ENCODE data around the gene CFAP141. TPM values are rescaled to one million over a fixed set of nuclear protein-coding genes. Genes with fewer than 3 reads are reported as not detected.

CFAP141 gene
- total and polyA plus RNA-seq, 5 donors: not detected

- WGBS: 64% methylated on average over 1 of the region's 1 CpG
- ATAC-seq: no peak
- Histone ChIP-seq H3K27ac (ENCODE audit: low read length) (no peak overlapping the region), H3K4me1 (ENCODE audit: control insufficient read depth, insufficient read depth, low read length) (no peaks in the 10 kb centered on the region), H3K27me3 (ENCODE audit: control insufficient read depth, insufficient read depth) (no peaks in the 10 kb centered on the region), H3K9me3 (ENCODE audit: control insufficient read depth, low read length) (no peaks in the 10 kb centered on the region), H3K4me3 (ENCODE audit: low read length) (no peak overlapping the region)
- intact Hi-C loops (cut with DNase I): loop anchor here in 1 of 4 donors (10.0 kb wide), 1 partner anchor 89 kb away; the partner anchor contains the start of gene HAX1
- DNase-seq: peak; percentile 48 to 74 (median 65)
These were observed 20.0 kb downstream of the CFAP141 start for GRCh38 chr1:154186177-154186576.

GRCh38 chr1:154183046-154183915, 22.9 kb downstream of the CFAP141 start:
- peak overlapping the region; percentile 82 for H3K27ac ChIP-seq (ENCODE audit: low read length)
- ATAC-seq (peak; percentile 95 to 96), DNase-seq (peak; percentile 96 to 98 (median 98))
- no peaks in the 10 kb centered on the region for H3K9me3 ChIP-seq (ENCODE audit: control insufficient read depth, low read length)
- no peaks in the 10 kb centered on the region for H3K27me3 ChIP-seq (ENCODE audit: control insufficient read depth, insufficient read depth)
- intact Hi-C loops (cut with DNase I): loop anchor here in 1 of 4 donors (10.0 kb wide), 1 partner anchor 92 kb away; the partner anchor contains the start of gene HAX1
- WGBS: 5% methylated on average over 41 of the region's 41 CpGs
- peaks cover 9% of the 10 kb centered on the region for H3K4me1 ChIP-seq (ENCODE audit: control insufficient read depth, insufficient read depth, low read length)
- peak overlapping the region; percentile 82 for H3K4me3 ChIP-seq (ENCODE audit: low read length)

GRCh38 chr1:154182344-154183045, 23.6 kb downstream of the CFAP141 start:
- Histone ChIP-seq H3K27me3 (ENCODE audit: control insufficient read depth, insufficient read depth) (no peaks in the 10 kb centered on the region), H3K4me1 (ENCODE audit: control insufficient read depth, insufficient read depth, low read length) (peaks cover 12% of the 10 kb centered on the region), H3K9me3 (ENCODE audit: control insufficient read depth, low read length) (no peaks in the 10 kb centered on the region), H3K27ac (ENCODE audit: low read length) (peak overlapping the region; percentile 82), H3K4me3 (ENCODE audit: low read length) (peak overlapping the region; percentile 82)
- intact Hi-C loops (cut with DNase I): loop anchor here in 1 of 4 donors (10.0 kb wide), 1 partner anchor 92 kb away; the partner anchor contains the start of gene HAX1
- peak; percentile 84 to 90 (median 89) for DNase-seq
- ATAC-seq: peak; percentile 68 to 84
- under 1% methylated on average over 35 of the region's 35 CpGs for WGBS

- intact Hi-C loops (cut with DNase I): loop anchor here in 1 of 4 donors (10.0 kb wide), 1 partner anchor 93 kb away; the partner anchor contains the start of gene HAX1
- peak overlapping the region; percentile 82 for H3K27ac ChIP-seq (ENCODE audit: low read length)
These were observed 24.2 kb downstream of the CFAP141 start for GRCh38 chr1:154181944-154182343.

GRCh38 chr1:154179946-154180687, 26.0 kb downstream of the CFAP141 start:
- Histone ChIP-seq H3K27me3 (ENCODE audit: control insufficient read depth, insufficient read depth) (no peaks in the 10 kb centered on the region), H3K9me3 (ENCODE audit: control insufficient read depth, low read length) (no peaks in the 10 kb centered on the region), H3K4me1 (ENCODE audit: control insufficient read depth, insufficient read depth, low read length) (peaks cover 19% of the 10 kb centered on the region), H3K27ac (ENCODE audit: low read length) (no peak overlapping the region), H3K4me3 (ENCODE audit: low read length) (no peak overlapping the region)
- WGBS: 75% methylated on average over 3 of the region's 3 CpGs
- no peak for DNase-seq
- intact Hi-C loops (cut with DNase I): loop anchor here in 1 of 4 donors (10.0 kb wide), 1 partner anchor 95 kb away; the partner anchor contains the start of gene HAX1
- ATAC-seq: no peak

More at GRCh38 chr1:154181944-154182343, 24.2 kb downstream of the CFAP141 start:
- ATAC-seq (no peak), DNase-seq (no peak)
- no peaks in the 10 kb centered on the region for H3K9me3 ChIP-seq (ENCODE audit: control insufficient read depth, low read length)
- peak overlapping the region; percentile 82 for H3K4me3 ChIP-seq (ENCODE audit: low read length)
- H3K4me1 ChIP-seq (ENCODE audit: control insufficient read depth, insufficient read depth, low read length): peaks cover 15% of the 10 kb centered on the region
- 0% methylated on average over 6 of the region's 6 CpGs for WGBS
- H3K27me3 ChIP-seq (ENCODE audit: control insufficient read depth, insufficient read depth): no peaks in the 10 kb centered on the region

- intact Hi-C loops (cut with DNase I): no loop called here
These were observed 27.0 kb downstream of the CFAP141 start for GRCh38 chr1:154178911-154179811.

GRCh38 chr1:154178013-154178412, 28.1 kb downstream of the CFAP141 start:
- H3K4me3 ChIP-seq (ENCODE audit: low read length): no peak overlapping the region
- peaks cover 19% of the 10 kb centered on the region for H3K4me1 ChIP-seq (ENCODE audit: control insufficient read depth, insufficient read depth, low read length)
- H3K27ac ChIP-seq (ENCODE audit: low read length): peak overlapping the region; percentile 42
- no peaks in the 10 kb centered on the region for H3K27me3 ChIP-seq (ENCODE audit: control insufficient read depth, insufficient read depth)
- intact Hi-C loops (cut with DNase I): no loop called here
- 32% methylated on average over 2 of the region's 2 CpGs for WGBS
- DNase-seq: no peak
- no peak for ATAC-seq
- no peaks in the 10 kb centered on the region for H3K9me3 ChIP-seq (ENCODE audit: control insufficient read depth, low read length)

More at GRCh38 chr1:154178911-154179811, 27.0 kb downstream of the CFAP141 start:
- WGBS: 61% methylated on average over 10 of the region's 10 CpGs
- ATAC-seq: no peak
- Histone ChIP-seq H3K27me3 (ENCODE audit: control insufficient read depth, insufficient read depth) (no peaks in the 10 kb centered on the region), H3K9me3 (ENCODE audit: control insufficient read depth, low read length) (no peaks in the 10 kb centered on the region), H3K4me1 (ENCODE audit: control insufficient read depth, insufficient read depth, low read length) (peaks cover 19% of the 10 kb centered on the region), H3K27ac (ENCODE audit: low read length) (peak overlapping the region; percentile 68), H3K4me3 (ENCODE audit: low read length) (no peak overlapping the region)
- DNase-seq: no peak

GRCh38 chr1:154176337-154176736, 29.8 kb downstream of the CFAP141 start:
- Histone ChIP-seq H3K27me3 (ENCODE audit: control insufficient read depth, insufficient read depth) (no peaks in the 10 kb centered on the region), H3K9me3 (ENCODE audit: control insufficient read depth, low read length) (no peaks in the 10 kb centered on the region), H3K4me1 (ENCODE audit: control insufficient read depth, insufficient read depth, low read length) (peaks cover 19% of the 10 kb centered on the region), H3K4me3 (ENCODE audit: low read length) (no peak overlapping the region), H3K27ac (ENCODE audit: low read length) (no peak overlapping the region)
- DNase-seq (no peak), ATAC-seq (peak; percentile 57 to 78)
- 40% methylated on average over 2 of the region's 2 CpGs for WGBS
- intact Hi-C loops (cut with DNase I): no loop called here

- Histone ChIP-seq H3K27ac (ENCODE audit: low read length) (no peak overlapping the region), H3K9me3 (ENCODE audit: control insufficient read depth, low read length) (no peaks in the 10 kb centered on the region), H3K4me3 (ENCODE audit: low read length) (no peak overlapping the region), H3K4me1 (ENCODE audit: control insufficient read depth, insufficient read depth, low read length) (peaks cover 17% of the 10 kb centered on the region), H3K27me3 (ENCODE audit: control insufficient read depth, insufficient read depth) (no peaks in the 10 kb centered on the region)
- intact Hi-C loops (cut with DNase I): no loop called here
- WGBS: 97% methylated on average over 4 of the region's 4 CpGs
- ATAC-seq (no peak), DNase-seq (no peak)
These were observed 31.5 kb downstream of the CFAP141 start for GRCh38 chr1:154174654-154175053.

- no peak overlapping the region for H3K4me3 ChIP-seq (ENCODE audit: low read length)
- no peaks in the 10 kb centered on the region for H3K9me3 ChIP-seq (ENCODE audit: control insufficient read depth, low read length)
- intact Hi-C loops (cut with DNase I): no loop called here
- H3K27ac ChIP-seq (ENCODE audit: low read length): no peak overlapping the region
- WGBS: 89% methylated on average over 5 of the region's 5 CpGs
- no peaks in the 10 kb centered on the region for H3K27me3 ChIP-seq (ENCODE audit: control insufficient read depth, insufficient read depth)
- ATAC-seq: no peak
- DNase-seq: no peak
- H3K4me1 ChIP-seq (ENCODE audit: control insufficient read depth, insufficient read depth, low read length): peaks cover 4% of the 10 kb centered on the region
These were observed 34.3 kb downstream of the CFAP141 start for GRCh38 chr1:154171880-154172279.

Data from right cardiac atrium (tissue), 5 donors.